Activated CD8-positive, alpha-beta memory T cell treated with anti-CD3 and anti-CD28 coated beads for 48 hours (primary cell): ENCODE data around the gene MSMP.

Source experiments
- DNase-seq, 3 experiments: peaks; one replicate each; pipeline ENCODE4 v3.0.0-alpha.2; 2020; ENCODE audit warnings: low read depth in 2 of 3, low spot score in 2 of 3

MSMP gene

DNA sequence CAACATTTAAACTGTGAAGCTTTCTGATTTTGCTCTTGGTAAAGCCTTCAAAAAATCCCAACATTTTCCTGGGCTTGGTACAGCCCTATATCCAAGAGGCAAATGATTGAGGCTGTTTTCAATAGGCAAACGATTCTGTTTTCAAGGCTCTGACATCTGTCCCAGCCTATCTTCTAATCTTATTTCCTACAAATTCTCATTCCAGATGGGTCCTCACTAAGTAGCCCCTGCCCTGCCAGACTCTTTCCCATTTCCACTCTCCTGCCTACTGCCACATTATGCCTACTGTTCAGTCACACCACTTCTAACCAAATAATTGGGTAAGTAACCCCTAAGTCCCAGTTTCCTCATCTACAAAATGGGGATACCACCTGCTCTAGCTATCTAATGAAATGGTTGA, 8.5 kb downstream of the MSMP start:
- no peak for DNase-seq

DNA sequence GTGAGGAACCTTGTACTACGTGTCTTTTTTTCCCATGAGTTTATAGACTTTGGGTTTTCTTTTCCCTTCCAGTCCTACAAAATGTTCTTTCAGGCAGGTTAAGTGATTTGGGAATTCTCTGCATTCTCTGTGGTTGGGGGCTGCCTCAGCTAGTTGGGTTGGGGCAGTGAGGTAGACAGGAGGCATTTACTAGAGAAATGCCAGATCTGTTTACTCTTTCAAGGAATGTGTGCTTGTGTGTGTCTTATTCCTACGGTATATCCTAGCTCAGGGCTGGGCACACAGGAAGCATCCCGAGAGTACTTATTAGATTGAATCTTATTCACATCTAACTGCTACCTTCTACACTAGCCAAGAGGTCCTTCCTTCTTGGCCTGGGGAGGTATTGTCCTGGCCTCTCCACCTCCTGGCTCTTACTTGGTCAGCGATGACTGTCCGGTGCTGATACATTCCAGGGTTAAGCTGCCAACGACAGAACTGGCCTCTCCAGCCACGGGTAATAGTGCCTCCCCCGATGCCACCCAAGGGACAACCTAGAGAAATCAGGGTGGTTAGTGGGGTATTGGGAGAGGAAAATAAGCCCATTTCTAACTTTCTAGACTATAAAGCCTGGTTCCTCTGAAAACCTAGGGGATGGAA, 10.1 kb downstream of the MSMP start:
- DNase-seq, result no peak

DNA sequence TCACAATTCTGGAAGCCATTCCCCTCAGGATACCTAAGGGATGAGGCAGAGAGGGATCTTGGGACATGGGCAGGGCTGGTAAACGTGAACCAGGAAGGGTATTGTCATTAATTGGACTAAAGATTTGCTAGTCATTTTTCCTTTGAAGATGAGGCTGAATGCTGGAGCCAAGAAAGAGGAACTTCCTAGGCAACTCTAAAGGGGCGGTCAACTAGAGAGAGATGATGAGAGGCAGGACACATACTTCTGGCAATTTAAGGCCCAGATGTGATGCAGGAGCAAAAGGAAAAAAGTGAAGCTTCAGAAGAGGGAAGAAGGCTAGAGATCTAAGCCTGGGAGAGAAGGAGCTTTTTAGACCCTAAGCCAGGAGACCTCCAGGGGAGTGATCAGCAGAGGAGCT, 10.6 kb downstream of the MSMP start:
- no peak for DNase-seq

GRCh38 chr9:35741740-35742139, 12.3 kb downstream of the MSMP start:
- DNase-seq, result no peak

DNA sequence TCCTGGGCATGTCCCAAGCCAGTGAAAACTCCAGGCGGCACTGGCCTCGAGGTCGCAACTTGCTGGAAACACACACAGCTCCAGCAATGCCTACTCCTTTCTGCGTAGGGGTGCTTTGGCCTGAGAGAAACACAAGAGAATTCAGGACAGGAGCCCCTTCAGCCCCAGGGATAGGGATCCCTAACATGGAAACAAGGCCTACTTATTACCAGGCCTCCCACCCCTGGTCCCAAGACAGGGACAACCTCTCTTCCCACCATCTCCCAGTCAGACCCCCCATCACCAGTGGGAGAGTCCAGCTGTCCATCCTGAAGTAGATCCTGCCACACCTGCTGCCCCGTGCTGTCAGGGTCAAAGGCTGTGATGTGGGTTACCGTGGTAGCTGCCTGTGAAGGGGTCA, 13.8 kb downstream of the MSMP start:
- no peak for DNase-seq

DNA sequence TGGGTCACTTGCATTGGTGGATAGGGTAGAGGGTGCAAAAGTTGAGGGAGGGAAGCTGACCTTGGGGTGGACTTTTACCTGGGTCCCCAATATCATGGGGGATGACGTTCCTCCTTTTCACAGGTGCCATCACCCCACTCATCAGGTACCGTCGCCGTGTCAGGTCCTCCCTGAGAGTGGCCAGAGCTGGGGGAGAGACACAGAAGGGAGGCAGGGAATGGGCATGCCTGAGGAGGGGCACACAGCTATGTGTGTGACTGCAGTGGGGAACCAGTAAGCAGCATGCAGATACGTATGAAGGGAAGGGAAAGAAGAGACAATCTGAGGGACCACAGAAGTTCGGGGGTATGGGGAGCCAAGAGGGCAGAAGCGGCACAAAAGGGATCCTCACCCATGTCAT, 15.2 kb downstream of the MSMP start:
- no peak for DNase-seq

DNA sequence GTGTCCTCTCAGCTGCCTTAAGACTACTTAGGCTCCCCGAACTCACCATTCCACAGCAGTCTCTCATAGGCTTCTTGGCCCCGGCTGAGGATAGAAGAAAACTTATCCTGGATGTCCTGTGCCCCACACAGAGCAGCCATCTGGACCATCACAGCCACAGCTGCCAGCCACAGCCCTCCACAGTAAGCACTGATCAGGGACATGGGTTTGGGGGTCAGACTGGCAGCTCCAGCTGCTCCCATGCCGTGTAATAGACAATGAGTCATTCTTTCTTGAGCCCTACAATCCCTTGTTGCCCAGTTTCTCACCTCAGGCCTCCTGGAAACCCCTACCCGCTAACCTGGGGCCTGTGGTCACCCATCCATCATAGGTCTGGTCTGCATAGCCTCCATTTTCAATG, 15.9 kb downstream of the MSMP start:
- no peak for DNase-seq

GRCh38 chr9:35737143-35737542, 16.9 kb downstream of the MSMP start:
- no peak for DNase-seq

DNA sequence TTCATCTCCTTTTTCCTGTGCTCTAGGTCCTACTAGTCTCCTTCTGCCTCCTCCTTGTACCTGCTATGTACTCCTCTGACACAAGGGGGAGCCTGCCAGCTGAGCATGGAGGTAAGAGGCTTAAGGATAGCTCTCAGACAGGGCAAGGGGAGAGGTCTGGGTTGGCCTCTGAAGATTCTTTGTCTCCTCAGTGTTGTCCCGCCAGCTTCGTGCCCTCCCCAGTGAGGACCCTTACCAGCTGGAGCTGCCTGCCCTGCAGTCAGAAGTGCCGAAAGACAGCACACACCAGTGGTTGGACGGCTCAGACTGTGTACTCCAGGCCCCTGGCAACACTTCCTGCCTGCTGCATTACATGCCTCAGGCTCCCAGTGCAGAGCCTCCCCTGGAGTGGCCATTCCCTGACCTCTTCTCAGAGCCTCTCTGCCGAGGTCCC, 17.9 kb downstream of the MSMP start:
- no peak for DNase-seq

DNA sequence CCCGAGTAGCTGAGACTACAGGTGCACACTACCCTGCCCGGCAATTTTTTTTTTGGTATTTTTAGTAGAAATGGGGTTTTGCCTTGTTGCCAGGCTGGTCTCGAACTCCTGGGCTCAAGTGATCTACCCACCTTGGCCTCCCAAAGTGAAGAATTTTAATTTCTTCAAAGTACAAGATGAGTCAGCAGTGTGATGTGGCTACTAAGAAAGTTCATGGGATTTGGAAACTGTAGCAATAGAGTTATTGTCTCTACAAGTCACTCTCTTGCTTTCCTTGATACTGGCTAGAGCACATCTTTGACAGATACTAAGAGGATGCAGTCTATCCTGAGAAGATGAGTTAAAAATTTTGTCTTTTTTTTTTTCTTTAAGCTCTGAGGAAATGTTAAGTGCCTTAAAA, 20.0 kb downstream of the MSMP start:
- DNase-seq, result no peak

- no peak for DNase-seq
Observed at GRCh38 chr9:35732800-35733541, 21.1 kb downstream of the MSMP start.

DNA sequence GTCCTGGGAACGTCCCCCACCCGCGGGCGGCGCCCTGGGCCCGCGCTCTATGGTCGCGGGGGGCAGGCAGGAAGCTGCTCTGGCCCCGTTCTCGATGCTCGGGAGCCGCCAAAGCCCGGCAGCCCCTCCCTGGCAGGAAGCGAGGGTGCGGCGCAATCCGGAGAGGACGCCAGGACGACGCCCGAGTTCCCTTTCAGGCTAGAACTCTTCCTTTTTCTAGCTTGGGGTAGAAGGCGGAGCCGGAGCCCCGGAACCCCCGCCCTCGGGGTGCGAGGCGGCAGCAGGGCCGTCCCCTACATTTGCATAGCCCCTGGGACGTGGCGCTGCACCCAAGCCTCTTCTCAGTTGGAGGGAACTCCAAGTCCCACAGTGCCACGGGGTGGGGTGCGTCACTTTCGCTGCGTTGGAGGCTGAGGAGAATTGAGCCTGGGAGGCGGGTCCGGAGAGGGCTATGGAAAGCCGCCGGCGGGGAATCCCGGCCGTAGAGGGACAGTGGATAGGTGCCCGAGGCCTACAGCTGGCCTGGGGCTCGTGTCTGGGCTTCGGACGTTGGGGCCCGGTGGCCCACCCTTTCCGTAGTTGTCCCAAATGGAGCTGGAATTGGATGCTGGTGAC, 21.8 kb downstream of the MSMP start, which contains the start of the genes CREB3 and TLN1:
Gene CREB3 (plus strand): TSS at position 482 of the 615 bp plus-strand sequence. CDS start 107 bp downstream, at position 589.
Gene TLN1 (minus strand): TSS at position 11 of the 615 bp plus-strand sequence. CDS start 6,501 bp downstream, outside the sequence.
- DNase-seq, result peak; percentile 82 to 96 (median 89)

DNA sequence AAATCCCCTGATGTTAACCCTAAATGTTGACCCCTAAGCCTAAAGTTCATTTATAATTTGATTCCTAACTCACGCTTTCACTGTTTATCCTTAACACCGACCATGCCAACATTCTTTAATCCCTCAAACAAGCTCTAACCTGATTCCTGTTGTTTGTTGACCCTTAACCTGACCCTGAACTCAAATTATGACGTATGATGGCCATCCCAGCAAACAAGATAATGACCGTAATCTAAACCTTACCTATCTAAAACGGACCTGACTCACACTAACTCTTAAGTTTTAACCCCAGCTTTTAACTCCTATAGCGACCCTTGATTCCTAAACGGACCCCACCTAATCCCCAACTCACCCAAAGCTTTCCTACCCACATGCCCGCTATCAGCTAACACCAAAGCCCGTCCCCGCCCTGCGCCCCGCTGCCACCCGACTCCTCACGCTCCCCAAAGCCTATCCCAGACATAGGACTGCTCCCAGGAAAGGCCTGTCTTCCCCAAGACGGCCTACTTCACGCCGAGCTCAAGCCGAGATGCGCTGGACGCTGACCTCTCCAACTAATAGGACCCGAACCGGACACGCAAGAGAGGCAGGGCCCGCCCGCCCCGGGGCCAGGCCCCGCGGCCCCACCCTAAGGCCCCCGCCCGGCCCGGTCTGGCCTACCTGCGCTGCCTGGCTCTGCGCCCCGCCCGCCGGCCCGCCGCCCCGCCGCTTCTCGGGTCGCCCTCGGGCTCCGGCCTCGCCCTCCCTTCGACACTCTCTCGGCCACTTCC, 22.5 kb downstream of the MSMP start:
- no peak for DNase-seq

- DNase-seq, result no peak
Observed at GRCh38 chr9:35730486-35730854, 23.6 kb downstream of the MSMP start.

DNA sequence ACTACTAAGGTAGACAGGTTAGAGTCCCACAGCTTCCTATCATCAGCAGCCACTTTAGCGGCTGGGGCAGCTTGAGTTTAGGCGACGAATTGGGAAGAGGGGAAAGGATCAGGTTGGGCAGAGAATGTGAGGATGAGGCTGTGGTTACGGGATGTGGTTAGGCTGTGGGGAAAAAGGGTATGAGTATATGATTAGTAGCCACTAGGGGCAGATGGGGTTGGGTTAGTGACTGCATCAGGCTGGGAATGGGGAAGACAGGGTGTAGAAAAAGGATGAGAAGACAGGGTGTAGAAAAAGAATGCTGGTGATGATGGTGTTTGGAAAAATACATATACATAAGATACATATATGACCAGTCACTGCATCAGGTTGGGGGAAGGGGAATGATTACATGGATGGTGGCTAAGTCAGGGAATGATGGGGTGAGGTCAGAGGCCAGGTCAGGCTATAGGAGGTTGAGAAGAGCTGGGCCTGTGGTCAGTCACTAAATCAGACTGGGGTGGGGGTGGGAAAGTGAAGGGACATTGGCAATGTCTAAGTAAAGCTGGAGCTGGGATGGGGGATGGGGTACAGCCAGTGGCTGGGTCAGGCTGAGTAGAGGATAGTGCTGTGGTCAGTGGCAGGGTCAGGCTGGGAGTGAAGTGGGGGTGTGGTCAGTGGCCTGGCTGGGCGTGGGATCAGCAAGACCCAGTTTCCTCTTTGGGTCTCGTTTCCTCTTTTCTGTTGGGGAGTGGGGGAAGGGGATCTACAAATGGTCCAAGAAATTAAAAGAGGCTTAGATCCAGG, 24.2 kb downstream of the MSMP start:
- DNase-seq, result no peak

DNA sequence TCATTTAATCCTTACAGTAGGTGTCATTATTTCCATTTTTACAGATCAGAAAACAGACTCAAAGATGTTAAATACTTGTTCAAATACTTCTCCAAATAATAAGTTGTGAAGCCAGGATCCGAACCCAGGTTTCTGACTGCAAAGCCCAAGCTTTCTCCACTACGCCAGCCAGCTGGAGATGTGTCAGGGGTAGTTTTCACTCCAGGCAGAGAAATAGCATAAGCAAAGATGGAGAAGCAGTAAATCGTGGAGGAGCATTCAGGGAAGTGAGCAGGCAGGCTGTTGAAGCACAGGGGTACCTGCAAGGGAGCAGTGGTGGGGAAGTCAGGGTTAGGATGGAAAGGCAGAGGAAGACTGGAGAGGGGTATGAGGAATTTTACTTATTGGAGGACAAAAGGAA, 25.0 kb downstream of the MSMP start:
- no peak for DNase-seq

DNA sequence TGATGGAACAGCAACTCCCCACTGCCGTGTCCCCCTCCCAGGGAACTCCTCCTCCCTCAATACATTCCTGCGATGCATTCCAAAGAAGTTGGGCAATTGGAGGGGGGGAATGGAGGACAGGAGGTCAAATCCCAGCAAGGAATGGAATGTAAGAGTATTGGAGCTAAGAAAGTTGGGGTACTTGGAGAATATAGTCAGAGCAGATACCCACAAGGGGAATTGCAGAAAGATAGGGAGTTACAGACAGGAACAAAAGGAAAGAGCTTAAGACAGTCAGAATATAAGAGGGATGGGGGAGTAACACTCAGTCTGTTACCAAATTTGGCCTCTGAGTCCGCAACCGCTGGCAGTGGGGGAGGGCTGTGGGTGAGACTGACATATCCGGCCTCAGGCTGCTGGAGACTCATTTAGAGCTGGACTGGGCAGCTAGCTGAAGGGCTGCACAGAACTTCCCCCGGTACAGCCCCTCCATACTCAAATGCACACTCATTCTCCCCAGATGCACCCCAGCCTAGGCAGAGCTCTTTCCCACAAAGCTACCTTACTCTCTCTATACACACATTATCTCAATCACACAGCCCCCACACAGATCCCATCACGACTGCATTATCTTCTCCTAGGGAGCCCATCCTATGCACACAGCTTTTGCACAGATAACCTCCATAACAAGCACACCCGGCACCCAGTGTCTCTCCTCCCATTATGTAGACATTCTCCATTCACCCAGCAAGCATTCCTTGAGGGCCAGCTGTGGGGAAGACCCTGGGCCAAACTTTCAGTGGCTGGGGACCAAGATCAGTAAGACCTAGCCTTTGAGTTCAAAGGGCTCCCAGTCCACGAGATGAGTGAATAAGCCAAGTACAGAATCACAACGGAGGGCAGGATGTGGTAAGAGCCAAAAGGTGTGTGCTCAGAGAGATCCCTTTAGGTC, 25.8 kb downstream of the MSMP start:
- DNase-seq, result peak in 1 of 3 experiments; percentile 31

DNA sequence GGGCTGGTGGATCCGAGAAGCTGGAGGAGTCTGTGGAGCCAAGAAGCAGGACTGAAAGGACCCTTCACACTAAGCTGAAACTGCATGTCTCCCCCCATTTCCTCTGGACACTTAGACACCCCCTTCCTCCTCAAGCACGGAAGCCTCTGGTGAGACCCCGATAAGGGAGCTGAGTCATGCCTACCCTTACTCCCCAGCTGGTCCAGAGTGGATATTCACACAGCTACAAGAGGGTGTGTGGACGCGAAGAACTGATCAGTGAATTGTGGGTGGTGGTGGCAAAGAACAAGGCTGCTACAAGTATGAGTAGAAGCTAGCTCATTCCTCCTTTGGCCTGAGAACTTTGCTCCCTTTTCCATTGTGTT, 26.4 kb downstream of the MSMP start:
- DNase-seq, result no peak

DNA sequence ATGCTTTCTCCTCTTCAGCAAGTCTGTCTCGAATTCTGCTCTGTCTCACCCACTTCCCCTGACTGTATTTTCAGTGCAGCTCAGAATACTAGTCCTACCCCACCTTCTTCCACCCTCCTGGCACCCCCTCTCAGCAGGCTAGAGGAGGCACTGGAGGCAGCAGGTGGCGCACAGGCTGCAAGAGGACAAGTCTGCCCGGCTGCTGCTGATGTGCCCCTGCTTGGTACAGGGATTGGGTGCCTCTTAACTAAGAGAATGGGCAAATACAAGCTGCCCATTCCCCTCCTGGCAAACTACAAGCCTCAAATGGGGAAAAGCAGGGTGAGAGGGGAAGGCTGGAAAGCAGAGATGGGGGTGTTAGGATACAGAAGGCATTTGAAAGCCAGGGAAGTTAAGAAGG, 27.1 kb downstream of the MSMP start:
- DNase-seq, result no peak

- no peak for DNase-seq
Observed at GRCh38 chr9:35725362-35725761, 28.7 kb downstream of the MSMP start.
